Embryonic facial prominence (tissue), 1 donor: ENCODE measurements around the gene DGCR2.
"Not testable (repeated sequence)": the region's sequence is repeated elsewhere in the genome, so short reads cannot be mapped to it uniquely, and the experiment has no call there.

Experiments used
- DNase-seq: peaks from one replicate; pipeline ENCODE4 v3.0.0-alpha.2; 2016; ENCODE audit errors: extremely low spot score

Gene DGCR2

DNA sequence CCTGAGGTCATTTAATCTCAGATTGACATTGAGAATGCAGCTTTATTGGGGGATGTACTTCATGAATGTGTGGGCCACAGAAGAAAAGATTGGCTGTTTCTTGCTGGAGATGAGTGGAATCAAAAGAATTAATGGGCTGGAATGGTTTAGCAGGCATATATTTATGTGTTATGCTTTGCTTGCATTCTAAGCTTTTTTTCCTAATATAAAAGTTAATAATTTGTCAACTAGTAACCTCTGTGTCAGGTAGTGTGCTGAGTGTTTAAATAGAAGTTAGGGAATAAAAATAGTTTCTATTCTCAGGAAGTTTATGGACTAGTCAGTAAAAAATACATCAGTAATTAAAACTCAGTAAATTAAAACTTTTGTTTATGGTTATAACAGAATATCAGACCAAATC lies 118.7 kb downstream of the DGCR2 start:
- DNase-seq, result no peak

GRCh38 chr22:19002684-19003038 lies 119.6 kb downstream of the DGCR2 start:
- DNase-seq, result no peak

DNA sequence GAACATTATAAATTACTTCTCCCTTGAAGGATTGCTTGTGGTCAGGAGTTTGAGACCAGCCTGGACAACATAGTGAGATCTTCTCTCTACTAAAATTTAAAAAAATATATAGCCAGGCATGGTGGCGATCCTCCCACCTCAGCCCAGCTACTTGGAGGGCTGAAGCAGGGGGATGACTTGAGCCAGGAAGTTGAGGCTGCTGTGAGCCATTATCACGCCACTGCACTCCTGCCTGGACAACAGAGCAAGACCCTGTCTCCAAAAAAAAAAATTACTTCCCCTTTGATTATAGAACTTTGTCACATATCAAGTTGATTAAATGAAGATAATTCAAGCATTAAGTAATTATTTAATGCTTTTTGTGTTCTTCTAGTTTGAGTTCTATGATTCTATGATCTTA lies 121.0 kb downstream of the DGCR2 start:
- DNase-seq, result no peak

DNA sequence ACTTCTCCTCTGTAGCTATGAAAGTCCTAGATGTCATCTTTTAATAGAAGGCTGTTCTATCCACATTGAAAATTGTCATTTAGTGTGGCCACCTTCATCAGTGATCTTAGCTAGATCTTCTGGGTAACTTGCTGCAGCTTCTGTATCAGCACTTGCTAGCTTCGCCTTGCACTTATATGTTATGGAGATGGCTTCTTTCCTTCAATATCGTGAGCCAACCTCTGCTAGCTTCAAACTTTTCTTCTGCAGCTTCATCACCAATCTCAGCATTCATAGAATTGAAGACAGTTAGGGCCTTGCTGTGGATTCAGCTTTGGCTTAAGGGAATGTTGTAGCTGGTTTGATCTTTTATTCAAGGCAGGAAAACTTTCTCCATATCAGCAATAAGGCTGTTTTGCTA lies 122.1 kb downstream of the DGCR2 start:
- not testable (repeated sequence) for DNase-seq

DNA sequence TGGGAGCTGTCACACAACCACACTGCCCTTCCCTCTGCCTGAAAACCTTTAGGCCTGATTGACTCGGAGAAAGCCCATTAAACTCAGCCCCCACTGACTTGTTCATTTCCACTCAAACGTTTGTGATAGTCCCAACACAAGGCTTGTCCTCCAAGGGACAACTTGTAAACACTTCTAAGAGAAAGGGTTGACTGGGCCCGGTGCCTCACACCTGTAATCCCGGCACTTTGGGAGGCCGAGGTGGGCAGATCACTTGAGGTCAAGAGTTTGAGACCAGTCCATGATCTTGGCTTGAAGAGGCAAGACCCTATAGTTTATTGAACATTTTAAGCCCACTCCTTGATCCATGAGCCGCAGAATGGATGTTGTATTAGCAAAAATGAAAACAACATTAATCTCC lies 122.8 kb downstream of the DGCR2 start:
- no peak for DNase-seq

DNA sequence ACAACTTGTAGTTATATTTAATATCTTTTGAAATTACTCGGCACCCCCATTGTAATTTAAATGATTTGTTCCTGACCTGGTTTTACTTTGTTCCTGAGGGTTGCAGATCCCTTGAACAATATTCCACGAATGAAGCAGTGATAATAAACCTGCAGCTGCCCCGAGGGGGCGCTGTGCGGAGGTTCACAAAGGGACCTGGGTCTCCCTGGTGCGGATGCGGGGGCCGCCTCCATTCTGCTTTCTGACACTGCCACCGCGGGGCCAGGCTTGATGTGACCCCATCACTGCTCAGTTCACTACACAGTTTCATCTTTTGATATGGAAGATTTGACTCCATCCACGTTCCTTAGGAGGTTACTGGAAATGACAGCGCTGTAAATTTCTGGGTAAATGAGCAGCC lies 123.2 kb downstream of the DGCR2 start:
- no peak for DNase-seq

- DNase-seq, result no peak
These were observed 124.3 kb downstream of the DGCR2 start for GRCh38 chr22:18997925-18998315.

GRCh38 chr22:18997306-18997924 lies 124.8 kb downstream of the DGCR2 start:
- DNase-seq, result no peak

DNA sequence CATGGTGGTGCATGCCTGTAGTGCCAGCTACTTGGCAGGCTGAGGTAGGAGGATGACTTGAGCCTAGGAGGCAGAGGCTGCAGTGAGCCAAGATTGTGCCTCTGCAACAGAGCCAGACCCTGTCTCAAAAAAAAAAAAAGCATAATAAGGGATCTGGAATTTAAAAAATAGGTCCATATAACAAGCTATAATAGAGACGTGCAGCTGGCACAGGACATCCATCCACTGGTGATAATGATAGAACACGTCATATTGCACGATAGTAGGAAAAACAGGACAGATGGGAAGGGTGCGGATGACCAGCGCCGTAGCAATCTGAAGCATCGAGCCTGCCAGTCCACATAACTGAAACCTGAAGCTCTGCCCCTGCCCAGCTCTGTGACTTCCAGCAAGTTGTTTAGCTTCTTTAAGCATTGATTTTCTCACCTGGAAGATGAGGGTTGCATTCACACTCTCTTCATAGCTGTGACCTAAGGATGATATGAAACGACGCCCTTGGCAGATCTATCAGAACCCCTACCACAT lies 125.8 kb downstream of the DGCR2 start:
- DNase-seq, result no peak

DNA sequence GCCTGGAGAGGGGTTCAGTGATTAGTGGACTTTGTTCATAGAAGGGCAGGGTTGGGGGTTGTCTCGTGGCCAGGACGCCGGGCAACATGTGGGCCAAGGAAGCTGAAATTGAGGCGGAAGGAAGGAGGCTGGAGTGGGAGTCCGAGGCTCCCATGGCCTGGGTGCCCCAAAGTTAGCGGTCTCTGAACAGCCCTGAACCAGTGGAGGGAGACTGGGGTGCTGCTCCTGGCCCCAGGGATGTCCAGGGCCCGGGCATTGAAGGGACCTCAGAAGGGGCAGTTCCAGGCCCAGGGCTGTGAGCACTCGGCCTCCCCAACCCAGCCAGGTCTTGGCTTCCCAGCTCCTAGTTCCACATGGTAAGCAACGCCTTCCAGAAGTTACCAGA lies 126.9 kb downstream of the DGCR2 start:
- DNase-seq, result no peak

GRCh38 chr22:18994701-18995326 lies 127.4 kb downstream of the DGCR2 start:
- DNase-seq, result no peak

GRCh38 chr22:18994056-18994455 lies 128.2 kb downstream of the DGCR2 start:
- DNase-seq, result no peak

DNA sequence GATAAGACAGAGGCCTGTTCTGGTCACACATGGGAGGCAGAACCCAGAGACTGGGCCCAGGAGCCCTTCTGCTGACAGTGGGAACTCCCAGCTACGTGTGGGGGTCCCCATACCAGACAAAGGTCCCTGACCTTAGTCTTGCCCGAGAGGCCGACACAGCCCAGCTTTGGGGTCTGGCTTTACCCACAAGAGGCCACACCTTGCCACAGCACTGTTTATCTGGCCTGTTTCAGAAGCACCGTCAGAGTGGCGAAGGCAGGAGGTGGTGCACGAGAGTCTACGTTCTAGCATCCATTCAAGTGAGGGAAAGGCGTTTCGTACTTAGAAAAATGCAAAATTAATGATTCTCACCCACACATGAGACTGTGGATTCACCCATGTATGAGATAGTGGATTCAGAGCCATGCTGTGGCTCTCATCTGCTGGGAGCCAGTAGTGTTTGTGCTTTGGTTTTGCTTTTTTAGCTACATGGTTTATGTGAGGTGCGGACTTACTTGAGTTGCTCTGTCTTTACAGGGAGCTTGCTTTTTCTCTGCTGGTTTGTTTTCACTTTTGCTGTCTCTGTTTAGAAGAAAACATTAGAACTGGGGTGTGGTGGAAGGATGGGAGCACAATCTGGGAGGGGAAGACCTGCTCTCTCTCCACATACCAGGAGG lies 129.5 kb downstream of the DGCR2 start:
- no peak for DNase-seq

- DNase-seq, result no peak
These were observed 130.3 kb downstream of the DGCR2 start for GRCh38 chr22:18991821-18992442.

DNA sequence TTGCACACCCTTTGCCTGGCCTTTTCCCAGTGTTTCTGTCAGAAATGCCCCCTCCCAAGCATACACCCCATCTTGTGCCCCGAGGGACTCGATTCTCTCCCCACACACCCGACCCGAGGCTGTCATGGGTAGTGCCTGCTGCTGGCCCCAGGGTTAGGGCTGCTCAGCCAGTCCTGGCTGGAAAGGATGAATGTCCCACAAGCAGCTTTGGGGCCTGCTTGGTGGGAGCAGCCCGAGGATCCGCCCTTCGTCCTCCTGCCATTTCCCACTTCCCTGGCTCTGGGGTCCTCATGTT lies 131.1 kb downstream of the DGCR2 start:
- no peak for DNase-seq

DNA sequence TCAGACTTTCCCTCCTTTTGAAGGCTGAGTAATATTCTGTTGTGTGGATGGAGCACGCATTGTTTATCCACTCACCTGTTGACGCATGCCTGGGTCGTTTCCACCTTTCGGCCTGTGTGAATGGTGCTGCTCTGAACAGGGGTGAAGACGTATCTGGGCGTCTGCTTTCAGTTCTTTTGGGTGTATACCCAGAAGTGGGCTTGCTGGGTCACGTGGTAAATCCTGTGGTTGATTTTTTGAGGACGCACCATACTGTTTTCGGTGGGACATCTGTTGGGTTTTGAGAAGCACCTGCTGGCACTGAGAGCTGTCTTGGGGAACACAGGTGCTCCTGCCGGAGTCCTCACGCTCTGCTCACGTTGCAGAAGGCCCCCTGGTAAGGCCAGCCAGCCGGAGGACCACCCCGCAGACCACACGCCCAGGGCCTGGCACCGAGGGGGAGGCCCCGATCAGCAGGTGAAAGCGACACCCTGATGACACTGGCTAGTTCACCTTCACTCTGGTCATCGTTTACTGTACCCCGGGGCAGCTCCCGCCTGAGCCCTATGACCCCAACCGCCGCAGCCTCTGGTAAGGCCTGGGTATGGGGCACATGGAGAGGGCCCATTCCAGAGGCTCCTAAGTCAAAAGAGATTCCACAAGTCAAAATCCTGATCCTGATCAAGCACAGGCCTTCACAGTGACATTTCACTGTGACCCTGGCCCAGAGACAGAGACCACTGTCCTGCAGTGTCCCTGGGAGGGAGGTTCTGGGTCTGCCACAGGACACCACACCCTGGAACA lies 131.7 kb downstream of the DGCR2 start:
- DNase-seq, result no peak

GRCh38 chr22:18988958-18989357 lies 133.3 kb downstream of the DGCR2 start:
- no peak for DNase-seq

DNA sequence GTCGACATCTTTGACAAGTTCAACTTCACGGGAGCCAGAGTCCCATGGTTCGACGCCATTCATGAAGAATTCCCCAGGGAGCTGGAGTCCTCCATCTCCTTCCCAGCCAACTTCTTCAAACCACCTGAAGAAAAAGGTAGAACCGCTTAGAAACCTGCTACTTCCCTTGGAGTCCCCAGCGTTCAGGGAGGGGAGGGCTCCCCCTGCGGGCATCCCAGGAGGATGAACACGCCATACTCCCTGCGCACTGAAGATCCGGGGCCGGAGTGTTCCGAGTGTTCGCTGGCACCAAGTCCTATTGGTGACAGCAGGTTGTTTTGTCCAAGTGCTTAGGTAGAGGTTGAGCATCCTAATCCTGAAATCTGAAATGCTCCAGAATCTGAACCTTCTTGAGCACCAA lies 134.4 kb downstream of the DGCR2 start:
- no peak for DNase-seq

GRCh38 chr22:18987114-18987513 lies 135.1 kb downstream of the DGCR2 start:
- DNase-seq, result not testable (repeated sequence)
